NCI-H748 treated with DMSO at 0.1 percent for 48 hours (cell line): ENCODE results near the gene TLR9.

Experiments
- DNase-seq: peaks from one replicate; lab custom pipeline; 2025; lab: John Stamatoyannopoulos, UW

The TLR9 gene

GRCh38 chr3:52217409-52217805 lies 8.0 kb downstream of the TLR9 start:
- DNase-seq = no peak

- DNase-seq = no peak
Measured at GRCh38 chr3:52216585-52217408, 8.6 kb downstream of the TLR9 start.

- DNase-seq = no peak
Measured at GRCh38 chr3:52215351-52215750, 10.1 kb downstream of the TLR9 start.

- DNase-seq = no peak
Measured at GRCh38 chr3:52213901-52214300, 11.5 kb downstream of the TLR9 start.

- DNase-seq = no peak
Measured at GRCh38 chr3:52213005-52213404, 12.4 kb downstream of the TLR9 start.

- DNase-seq = no peak
Measured at GRCh38 chr3:52211268-52211891, 14.1 kb downstream of the TLR9 start.

- no peak for DNase-seq
Measured at GRCh38 chr3:52210550-52211046, 14.8 kb downstream of the TLR9 start.

GRCh38 chr3:52210037-52210436 lies 15.4 kb downstream of the TLR9 start:
- DNase-seq = no peak

- no peak for DNase-seq
Measured at GRCh38 chr3:52208556-52208955, 16.9 kb downstream of the TLR9 start.

- no peak for DNase-seq
Measured at GRCh38 chr3:52205727-52206372, 19.6 kb downstream of the TLR9 start.

- peak; percentile 79 for DNase-seq
Measured at GRCh38 chr3:52204337-52205073, 20.9 kb downstream of the TLR9 start.

- DNase-seq = no peak
Measured at GRCh38 chr3:52203701-52204100, 21.7 kb downstream of the TLR9 start.

- no peak for DNase-seq
Measured at GRCh38 chr3:52202384-52203077, 22.9 kb downstream of the TLR9 start.

- DNase-seq = no peak
Measured at GRCh38 chr3:52200981-52201679, 24.3 kb downstream of the TLR9 start.

- no peak for DNase-seq
Measured at GRCh38 chr3:52198643-52199608, 26.5 kb downstream of the TLR9 start.

- DNase-seq = peak; percentile 71
Measured at GRCh38 chr3:52197842-52198625, 27.4 kb downstream of the TLR9 start, which contains the start of gene ALAS1. Gene ALAS1 (plus strand): TSS chr3:52198160. CDS start chr3:52199242, 1,082 bp downstream.

GRCh38 chr3:52197499-52197841 lies 28.0 kb downstream of the TLR9 start:
- no peak for DNase-seq

- no peak for DNase-seq
Measured at GRCh38 chr3:52196977-52197376, 28.5 kb downstream of the TLR9 start.

GRCh38 chr3:52195823-52196331 lies 29.6 kb downstream of the TLR9 start:
- no peak for DNase-seq
